Aorta (tissue), 5 donors: ENCODE measurements around the gene ANAPC2. TPM values are rescaled to one million over a fixed set of nuclear protein-coding genes. Genes with fewer than 3 reads are reported as not detected.

Experiments used
- ATAC-seq: fragments of 200-7000 bp; cut with Tn5 transposase; one replicate; pipeline ENCODE4 v1.9.1; 2022; ENCODE audit warnings: moderate library complexity; ENCODE audit not compliant: low FRiP score
- DNase-seq, 2 donors: peaks; one replicate each; pipeline ENCODE4 v3.0.0-alpha.2; 2020
- H3K27ac ChIP-seq, 2 donors: one replicate each; pipeline ENCODE4 v1.5.1; 2013; ENCODE audit warnings: low read length in 2 of 2, mild to moderate bottlenecking in 2 of 2, moderate library complexity in 2 of 2, control low read depth in 1 of 2, inconsistent platforms in 1 of 2, low read depth in 1 of 2
- H3K27me3 ChIP-seq, 2 donors: one replicate each; pipeline ENCODE4 v1.6.1; 2013; ENCODE audit warnings: control low read depth in 1 of 2, low read length in 1 of 2, mild to moderate bottlenecking in 1 of 2, moderate library complexity in 1 of 2; ENCODE audit not compliant: insufficient read depth in 2 of 2, control insufficient read depth in 1 of 2
- H3K36me3 ChIP-seq, 2 donors: one replicate each; pipeline ENCODE4 v1.6.1; 2013; ENCODE audit warnings: control low read depth in 1 of 2, low read length in 1 of 2, mild to moderate bottlenecking in 1 of 2; ENCODE audit not compliant: insufficient read depth in 2 of 2, control insufficient read depth in 1 of 2
- H3K4me1 ChIP-seq, 2 donors: one replicate each; pipeline ENCODE4 v1.6.1; 2013; ENCODE audit warnings: low read length in 2 of 2, control low read depth in 1 of 2, mild to moderate bottlenecking in 1 of 2, moderate library complexity in 1 of 2; ENCODE audit not compliant: insufficient read depth in 2 of 2, control insufficient read depth in 1 of 2
- H3K4me3 ChIP-seq, 2 donors: one replicate each; pipeline ENCODE4 v1.5.1; 2013; ENCODE audit warnings: low read length in 2 of 2, control low read depth in 1 of 2, mild to moderate bottlenecking in 1 of 2
- H3K9me3 ChIP-seq: one replicate; pipeline ENCODE4 v1.6.1; 2013; ENCODE audit warnings: mild to moderate bottlenecking, low read length; ENCODE audit not compliant: control insufficient read depth
- WGBS, 2 donors: extraction: QIAGEN DNeasy Blood & Tissue Kit; methylation state at CpG; one replicate each; pipeline ENCODE4 v1.1.7; 2013; 5-methylcytosine and 5-hydroxymethylcytosine counted together
- intact Hi-C, 2 donors: fragments of 100-400 bp; cut with DNase I; formaldehyde crosslinking; loops; one replicate each; pipeline versions ENCODE4 v1.14.2 to v1.15.0; 2022
- polyA plus RNA-seq, 2 donors: library from polyadenylated mRNA; stranded (reverse); fragments of 200-250 nt; gene quantifications; one replicate each; pipeline ENCODE4 v1.2.3, GENCODE V29; 2013
- total RNA-seq, 2 donors: library from RNA; stranded (reverse); fragmentation: NEBNext Ultra II Directional; extraction: Animal tissue kit (Norgen Biotek cat#: 25700); gene quantifications; one replicate each; pipeline ENCODE4 v1.2.1, GENCODE V29; 2021
- donor health status: healthy with polysubstance abuse.
- donor health status: Bipolar disorder and iron deficiency.
- donor health status: DM: no; HTN: no; CAD: no.
- donor health status: DM: no; HTN: no; CAD: no.
- donor health status: DM: yes; HTN: yes; CAD: no.

The ANAPC2 gene
- total and polyA plus RNA-seq, 4 donors = 13.3 to 84.5 (median 46.4) TPM

DNA sequence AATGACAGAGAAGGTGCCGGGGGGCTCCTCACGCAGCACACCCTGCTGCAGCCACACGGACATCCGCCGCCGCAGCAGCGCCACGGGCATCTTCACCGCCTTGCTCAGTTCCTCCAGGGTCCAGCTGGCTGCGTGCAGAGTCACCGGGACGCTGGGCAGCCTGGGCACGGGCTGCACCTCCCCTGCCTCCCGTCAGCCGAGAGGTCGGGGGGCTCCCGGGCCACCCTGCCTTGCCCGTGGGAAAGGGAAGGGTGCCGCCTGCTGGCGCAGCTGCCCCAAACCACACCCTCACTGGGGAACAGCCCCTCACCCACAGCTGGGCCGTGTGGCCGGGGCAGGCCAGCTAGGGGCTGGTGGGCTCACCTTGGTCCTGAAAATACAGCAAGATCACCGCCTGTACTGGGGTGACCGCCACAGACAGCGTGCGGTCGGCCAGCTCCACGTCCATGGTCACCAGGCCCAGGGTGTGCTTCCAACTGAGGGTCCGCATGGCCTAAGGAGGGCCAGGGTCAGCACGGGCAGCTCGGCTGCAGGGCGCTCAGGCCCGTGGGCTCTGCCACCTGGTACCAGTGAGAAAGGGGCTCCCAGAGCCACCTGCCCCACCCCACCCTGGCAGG, 12.9 kb downstream of the ANAPC2 start:
- WGBS, 2 donors = 34 to 37% methylated on average over 32 to 33 of the region's 33 CpGs
- intact Hi-C loops = no loop called here
- no peaks in the 10 kb centered on the region for H3K27me3 ChIP-seq
- H3K27ac ChIP-seq = no peak overlapping the region
- no peaks in the 10 kb centered on the region for H3K9me3 ChIP-seq
- DNase-seq (no peak), ATAC-seq (peak; percentile 3)
- H3K36me3 ChIP-seq = no peaks in the 10 kb centered on the region
- H3K4me1 ChIP-seq = no peaks in the 10 kb centered on the region
- no peak overlapping the region for H3K4me3 ChIP-seq

GRCh38 chr9:137174722-137175293, 13.6 kb downstream of the ANAPC2 start:
- no peaks in the 10 kb centered on the region for H3K36me3 ChIP-seq
- no peaks in the 10 kb centered on the region for H3K4me1 ChIP-seq
- no peaks in the 10 kb centered on the region for H3K9me3 ChIP-seq
- no peak overlapping the region for H3K27ac ChIP-seq
- WGBS, 2 donors = 45 to 52% methylated on average over 34 of the region's 34 CpGs
- intact Hi-C loops = no loop called here
- H3K4me3 ChIP-seq = no peak overlapping the region
- no peaks in the 10 kb centered on the region for H3K27me3 ChIP-seq
- ATAC-seq (no peak), DNase-seq (no peak)

DNA sequence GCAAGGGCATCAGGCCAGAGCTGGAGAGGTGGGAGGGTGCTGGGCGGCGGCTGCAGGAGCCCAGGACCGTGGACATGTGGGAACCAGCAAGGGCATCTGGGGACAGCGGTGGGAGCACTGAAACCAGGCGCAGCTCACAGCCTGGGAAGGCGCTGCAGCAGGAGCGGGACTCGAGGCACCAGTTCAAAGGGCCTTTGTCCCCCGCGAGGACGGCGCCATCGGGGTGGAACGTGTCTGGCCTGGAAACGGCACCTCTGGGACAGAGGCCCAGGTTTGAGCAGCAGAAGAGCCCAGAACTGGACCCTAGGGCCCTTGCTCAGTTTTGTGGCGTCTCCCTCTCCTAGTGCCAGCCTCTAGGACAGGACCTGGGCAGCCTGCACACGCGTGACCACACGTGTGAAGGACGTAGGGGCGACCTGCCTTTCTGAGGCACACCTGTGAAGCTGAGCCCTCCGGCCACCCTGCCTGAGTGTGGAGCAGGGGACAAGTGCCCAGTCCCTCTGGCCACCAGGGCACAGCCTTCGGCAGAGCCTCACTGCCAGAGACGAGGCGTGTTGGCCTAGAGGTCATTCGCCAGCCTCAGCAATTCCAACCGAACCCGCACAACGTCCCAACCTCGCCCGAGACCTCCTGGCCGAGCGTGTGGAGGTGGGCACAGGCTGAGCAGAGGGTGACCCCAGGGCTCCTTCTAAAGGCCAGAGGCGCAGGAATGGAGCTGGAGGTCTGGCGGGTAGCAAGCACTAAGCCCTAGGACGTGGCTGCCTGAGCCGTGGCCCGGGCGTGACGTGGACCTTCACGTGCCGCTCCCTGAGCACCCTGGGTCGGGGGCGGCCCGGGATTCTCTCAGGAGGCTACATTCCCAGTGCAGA, 14.3 kb downstream of the ANAPC2 start:
- Histone ChIP-seq H3K4me3 (no peak overlapping the region), H3K4me1 (no peaks in the 10 kb centered on the region), H3K9me3 (no peaks in the 10 kb centered on the region), H3K27ac (no peak overlapping the region), H3K27me3 (no peaks in the 10 kb centered on the region), H3K36me3 (no peaks in the 10 kb centered on the region)
- DNase-seq = no peak
- 84 to 87% methylated on average over 45 of the region's 45 CpGs for WGBS, 2 donors
- intact Hi-C loops = no loop called here
- ATAC-seq = no peak

DNA sequence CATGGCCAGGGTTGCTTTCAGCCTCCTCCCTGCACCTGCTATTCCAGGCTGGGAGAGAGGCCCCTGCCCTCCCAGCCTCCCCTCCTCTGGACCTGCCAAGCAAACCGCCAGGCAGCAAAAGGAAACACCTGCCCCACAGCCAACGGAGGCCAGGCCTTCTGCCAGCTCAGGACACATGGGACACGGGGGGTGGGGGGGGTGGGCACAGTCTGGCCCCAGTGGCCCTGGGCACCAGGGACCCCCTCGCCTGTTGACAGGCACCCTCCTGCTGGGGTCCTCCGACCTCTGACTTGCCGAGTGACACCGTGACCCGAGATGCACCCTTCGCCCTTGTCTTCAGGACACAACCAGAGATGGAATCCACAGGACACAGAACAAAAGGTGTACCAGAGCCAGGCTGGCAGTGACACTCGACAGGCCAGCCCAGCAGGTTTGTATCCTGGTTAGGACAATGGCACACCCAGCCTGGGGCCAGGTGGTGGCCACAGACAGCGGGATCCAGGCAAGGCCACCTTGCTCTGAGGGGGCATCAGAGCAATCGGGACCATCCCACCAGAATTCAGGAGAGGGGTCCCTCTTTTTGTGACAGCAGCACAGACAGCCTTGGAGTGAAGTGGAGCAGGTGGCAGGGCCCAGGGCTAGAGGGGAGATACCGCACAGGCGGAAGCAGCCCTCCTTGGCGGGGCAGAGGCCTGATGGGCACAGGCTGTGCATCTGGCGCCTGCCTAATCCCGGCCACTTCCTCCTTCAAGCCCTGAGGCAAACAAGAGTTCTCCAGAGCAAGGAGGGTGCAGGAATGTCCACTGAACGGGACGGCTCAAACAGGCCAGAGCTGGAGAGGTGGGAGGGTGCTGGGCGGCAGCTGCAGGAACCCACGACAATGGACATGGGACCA, 15.2 kb downstream of the ANAPC2 start:
- DNase-seq = no peak
- Histone ChIP-seq H3K36me3 (no peaks in the 10 kb centered on the region), H3K4me1 (no peaks in the 10 kb centered on the region), H3K27ac (no peak overlapping the region), H3K9me3 (no peaks in the 10 kb centered on the region), H3K4me3 (no peak overlapping the region), H3K27me3 (no peaks in the 10 kb centered on the region)
- 69 to 75% methylated on average over 21 of the region's 21 CpGs for WGBS, 2 donors
- ATAC-seq = no peak
- intact Hi-C loops = no loop called here

GRCh38 chr9:137171149-137171900, 17.0 kb downstream of the ANAPC2 start:
- Histone ChIP-seq H3K4me3 (no peak overlapping the region), H3K27ac (no peak overlapping the region), H3K36me3 (no peaks in the 10 kb centered on the region), H3K27me3 (peaks cover 0 to 2% of the 10 kb centered on the region in 2 donors), H3K4me1 (no peaks in the 10 kb centered on the region), H3K9me3 (no peaks in the 10 kb centered on the region)
- intact Hi-C loops = no loop called here
- ATAC-seq = no peak
- no peak for DNase-seq
- WGBS, 2 donors = 80% methylated on average over 22 of the region's 22 CpGs

DNA sequence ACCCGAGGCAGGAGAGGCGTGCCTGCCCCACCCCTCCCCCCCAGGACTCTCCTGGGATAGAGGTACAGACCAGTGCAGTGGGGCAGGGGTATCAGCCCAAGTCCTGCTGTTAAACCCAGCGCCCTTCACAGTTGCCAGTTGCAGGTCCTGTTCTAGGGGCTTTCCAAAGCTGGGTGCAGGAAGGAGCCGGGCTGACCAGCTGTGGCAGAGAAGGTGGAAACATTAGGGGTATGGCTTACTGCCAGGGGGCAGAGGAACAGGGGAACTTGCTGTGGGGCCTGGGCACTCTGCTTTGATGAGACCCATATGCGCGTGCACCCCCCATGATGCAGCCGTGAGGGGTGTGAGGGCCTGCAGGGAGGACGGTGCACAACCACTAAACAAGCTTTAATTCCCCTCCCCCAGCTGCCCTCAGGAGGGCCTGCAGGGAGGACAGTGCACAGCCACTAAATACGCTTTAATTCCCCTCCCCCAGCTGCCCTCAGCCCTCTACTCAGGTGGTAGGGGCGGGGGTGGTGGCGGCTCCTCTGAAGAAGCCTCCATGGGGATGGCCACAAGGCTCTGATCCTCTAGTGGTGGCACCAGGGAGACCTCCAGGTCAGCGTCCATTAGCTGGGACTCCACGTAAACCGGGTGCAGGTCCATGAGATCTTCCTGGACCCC, 17.7 kb downstream of the ANAPC2 start:
- DNase-seq = no peak
- WGBS, 2 donors = 45 to 47% methylated on average over 14 of the region's 14 CpGs
- ATAC-seq = no peak
- H3K4me3 ChIP-seq = no peak overlapping the region
- no peaks in the 10 kb centered on the region for H3K9me3 ChIP-seq
- H3K36me3 ChIP-seq = no peaks in the 10 kb centered on the region
- intact Hi-C loops = no loop called here
- peaks cover 0 to 2% of the 10 kb centered on the region in 2 donors for H3K27me3 ChIP-seq
- no peaks in the 10 kb centered on the region for H3K4me1 ChIP-seq
- no peak overlapping the region for H3K27ac ChIP-seq

- H3K4me3 ChIP-seq = no peak within 1 kb of the TSS
- no peak within 1 kb of the TSS for H3K27ac ChIP-seq
- H3K4me1 ChIP-seq = no peaks in the 10 kb centered on the region
- ATAC-seq = no peak
- intact Hi-C loops = no loop called here
- no peaks in the 10 kb centered on the region for H3K9me3 ChIP-seq
- peaks cover 0 to 2% of the 10 kb centered on the region in 2 donors for H3K27me3 ChIP-seq
- H3K36me3 ChIP-seq = no peaks in the 10 kb centered on the region
- 6 to 7% methylated on average over 35 to 41 of the region's 41 CpGs for WGBS, 2 donors
- DNase-seq = no peak
Observed at GRCh38 chr9:137169896-137170358, 18.4 kb downstream of the ANAPC2 start, which contains the start of gene LRRC26. TSS of gene LRRC26 (minus strand) at chr9:137170051. CDS start at chr9:137169943, 108 bp downstream.
